Astrocyte of the cerebellum (primary cell): ENCODE data around the gene NXNL2.

ENCODE experiments used
- DNase-seq: peaks from one replicate; pipeline ENCODE4 v3.0.0-alpha.2; 2011; ENCODE audit warnings: low read depth
- H3K4me3 ChIP-seq: 2 replicates; pipeline ENCODE4 v1.5.1; 2011; ENCODE audit warnings: mild to moderate bottlenecking, low read depth, low read length, moderate library complexity
- CTCF ChIP-seq: IDR thresholded peaks from 2 replicates; pipeline ENCODE4 v1.5.1; 2012; ENCODE audit warnings: low read length, low read depth, moderate library complexity, mild to moderate bottlenecking; ENCODE audit errors: missing control alignments
- in situ Hi-C: cut with HindIII; loops from 2 replicates; pipeline ENCODE4 v1.10.0; 2017; ENCODE audit warnings: low sequenced_read_pairs

The NXNL2 gene

GRCh38 chr9:88583901-88584596, 49.1 kb downstream of the NXNL2 start:
- DNase-seq = no peak
- TF ChIP-seq CTCF = peak; percentile 3
- in situ Hi-C loops = no loop called here
- H3K4me3 ChIP-seq = no peak overlapping the region

DNA sequence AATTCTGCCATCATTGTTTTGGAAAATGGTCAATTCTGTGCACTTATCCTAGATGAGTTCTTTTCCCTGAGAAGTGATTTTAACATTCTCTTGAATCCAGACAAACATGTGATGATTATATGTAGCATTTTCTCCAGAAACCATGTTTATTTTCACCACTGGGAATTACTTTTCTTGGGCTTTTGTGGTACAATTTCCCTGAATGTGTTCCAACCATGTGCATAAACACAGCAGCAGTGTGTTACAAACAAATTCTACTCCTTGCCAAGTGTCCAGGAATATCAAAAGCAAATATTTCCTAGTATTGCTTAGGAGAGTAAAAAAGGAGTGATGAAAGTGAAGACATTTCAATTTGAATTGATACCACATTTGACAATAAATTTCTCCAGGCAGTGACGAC, 50.4 kb downstream of the NXNL2 start:
- no peak overlapping the region for H3K4me3 ChIP-seq
- in situ Hi-C loops = no loop called here
- no peak for TF ChIP-seq CTCF
- DNase-seq = no peak

DNA sequence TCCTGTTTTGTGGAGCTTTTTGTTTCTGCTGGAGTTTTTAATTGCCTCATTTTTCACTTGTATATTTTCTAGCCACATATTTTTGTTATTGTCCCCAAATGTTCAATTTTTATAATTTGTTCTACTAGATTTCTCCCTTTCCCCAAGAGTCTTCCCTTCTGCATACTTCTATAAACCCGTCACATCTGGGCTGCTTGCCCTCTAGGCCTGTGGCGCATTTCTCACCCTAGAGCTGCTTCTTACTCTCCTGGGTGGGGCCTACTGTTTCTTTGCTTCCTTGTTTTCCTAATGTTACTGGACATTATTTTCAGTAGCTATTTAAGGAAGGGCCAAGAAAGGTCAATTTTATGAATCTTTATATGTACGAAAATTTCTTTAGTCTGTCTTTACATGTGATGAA, 51.5 kb downstream of the NXNL2 start:
- no peak for TF ChIP-seq CTCF
- H3K4me3 ChIP-seq = no peak overlapping the region
- no peak for DNase-seq
- in situ Hi-C loops = no loop called here

DNA sequence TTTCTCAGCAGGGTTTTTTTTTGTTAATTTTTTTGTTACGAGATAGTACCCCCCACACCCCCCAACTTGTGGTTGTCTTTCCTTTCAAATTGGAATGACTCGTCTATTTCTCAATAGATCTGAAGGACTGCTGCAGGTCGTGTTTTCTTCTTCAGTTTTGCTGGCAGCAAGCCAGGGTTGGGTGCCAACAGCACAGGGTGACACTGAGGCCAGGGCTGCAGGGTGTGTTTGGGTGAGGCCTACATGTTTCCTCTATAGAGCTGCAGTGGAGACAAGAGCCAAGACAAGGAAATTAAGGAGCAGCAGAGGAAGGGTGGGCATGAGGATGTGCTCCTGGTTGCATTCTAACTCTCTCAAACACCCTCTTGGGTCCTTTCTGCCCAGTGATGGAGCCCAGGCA, 52.2 kb downstream of the NXNL2 start:
- no peak for TF ChIP-seq CTCF
- in situ Hi-C loops = no loop called here
- H3K4me3 ChIP-seq = no peak overlapping the region
- no peak for DNase-seq

DNA sequence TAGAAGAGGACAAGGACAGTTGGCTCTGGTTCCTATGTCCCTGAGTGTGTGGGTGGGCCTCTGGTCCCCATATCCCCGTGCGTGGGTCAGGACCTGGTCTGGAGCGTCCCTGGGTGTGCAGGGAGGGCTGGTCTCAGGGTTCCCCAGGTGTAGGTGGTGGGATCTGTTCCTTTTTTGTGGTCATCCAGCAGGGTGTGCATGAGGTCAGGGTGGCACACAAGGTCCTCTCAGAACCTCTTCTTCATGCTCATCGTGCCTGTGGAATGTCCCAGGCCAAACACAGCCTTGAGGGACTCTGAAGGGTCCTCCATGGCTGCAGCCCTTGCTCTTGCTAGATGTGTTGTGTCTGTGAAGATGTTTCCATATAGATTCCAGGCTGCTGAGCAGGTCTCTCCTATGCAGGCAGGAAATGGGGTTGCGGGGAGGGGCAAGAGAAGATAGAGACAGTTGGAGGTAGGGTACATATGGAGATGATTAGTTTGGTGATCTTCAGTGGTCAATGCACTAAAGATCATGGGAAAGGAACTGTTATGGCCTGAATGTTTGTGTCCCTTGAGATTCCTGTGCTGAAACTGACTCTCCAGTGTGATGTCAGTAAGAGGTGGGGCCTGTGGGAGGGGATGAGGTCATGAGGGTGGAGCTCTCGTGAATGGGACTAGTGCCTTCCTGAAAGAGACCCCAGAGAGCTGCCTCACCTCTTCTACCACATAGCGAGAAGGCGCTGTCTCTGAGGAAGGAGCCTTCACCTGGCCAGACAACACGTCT, 53.1 kb downstream of the NXNL2 start:
- no peak for DNase-seq
- in situ Hi-C loops = no loop called here
- H3K4me3 ChIP-seq = no peak overlapping the region
- TF ChIP-seq CTCF = no peak

GRCh38 chr9:88589656-88590055, 54.7 kb downstream of the NXNL2 start:
- TF ChIP-seq CTCF = no peak
- no peak for DNase-seq
- no peak overlapping the region for H3K4me3 ChIP-seq
- in situ Hi-C loops = no loop called here
